Adipocyte (in vitro differentiated cells): ENCODE measurements around the gene AASDH.

Experiments
- DNase-seq: peaks from one replicate; pipeline ENCODE4 v3.0.0-alpha.2; 2015; ENCODE audit warnings: low read depth
- H3K27me3 ChIP-seq: replicated peaks from 2 replicates; pipeline ENCODE4 v1.7.0; 2013; ENCODE audit warnings: mild to moderate bottlenecking, low read length, moderate library complexity; ENCODE audit not compliant: control insufficient read depth, insufficient read depth
- H3K36me3 ChIP-seq: 2 replicates; pipeline ENCODE4 v1.7.0; 2013; ENCODE audit warnings: low read length, mild to moderate bottlenecking, moderate library complexity; ENCODE audit not compliant: control insufficient read depth, insufficient read depth, severe bottlenecking
- H3K4me1 ChIP-seq: 2 replicates; pipeline ENCODE4 v1.7.0; 2013; ENCODE audit warnings: mild to moderate bottlenecking, low read length, moderate library complexity; ENCODE audit not compliant: control insufficient read depth, insufficient read depth
- H3K4me3 ChIP-seq: 2 replicates; pipeline ENCODE4 v1.7.0; 2013; ENCODE audit warnings: mild to moderate bottlenecking, low read length, moderate library complexity
- H3K9ac ChIP-seq: 2 replicates; pipeline ENCODE4 v1.7.0; 2013; ENCODE audit warnings: mild to moderate bottlenecking, low read length, moderate library complexity
- H3K9me3 ChIP-seq: 2 replicates; pipeline ENCODE4 v1.7.0; 2013; ENCODE audit warnings: mild to moderate bottlenecking, low read length, moderate library complexity; ENCODE audit not compliant: control insufficient read depth

Gene AASDH

GRCh38 chr4:56342746-56343145 is 44.5 kb downstream of the AASDH start:
- Histone ChIP-seq H3K9ac (no peak overlapping the region), H3K4me3 (no peak overlapping the region), H3K27me3 (no peaks in the 10 kb centered on the region), H3K36me3 (peaks cover 25% of the 10 kb centered on the region), H3K4me1 (no peaks in the 10 kb centered on the region), H3K9me3 (no peaks in the 10 kb centered on the region)
- no peak for DNase-seq

- no peak for DNase-seq
- Histone ChIP-seq H3K4me1 (no peaks in the 10 kb centered on the region), H3K4me3 (no peak overlapping the region), H3K36me3 (no peaks in the 10 kb centered on the region), H3K9ac (no peak overlapping the region), H3K9me3 (no peaks in the 10 kb centered on the region), H3K27me3 (no peaks in the 10 kb centered on the region)
Observed at GRCh38 chr4:56330691-56331090, 56.6 kb downstream of the AASDH start.

DNA sequence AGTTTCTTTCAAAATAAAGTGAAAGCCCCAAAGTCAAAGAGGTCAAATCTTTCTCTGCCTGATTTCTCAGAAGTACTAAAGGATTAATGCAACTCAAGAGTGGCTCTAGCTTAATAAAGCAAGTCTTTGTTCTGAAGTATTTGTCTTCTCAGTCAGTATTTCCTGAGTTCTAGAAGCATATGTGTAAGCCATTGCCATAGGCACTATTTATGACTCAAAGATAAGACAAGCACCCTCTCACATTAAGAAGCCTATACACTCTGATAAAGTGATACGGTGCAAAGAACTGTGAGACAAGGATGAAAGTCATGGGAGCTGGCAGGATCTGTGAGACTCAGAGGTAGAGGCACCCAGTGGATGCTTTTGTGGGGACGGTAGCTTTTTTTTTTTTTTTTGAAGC is 60.9 kb downstream of the AASDH start:
- DNase-seq, result no peak

DNA sequence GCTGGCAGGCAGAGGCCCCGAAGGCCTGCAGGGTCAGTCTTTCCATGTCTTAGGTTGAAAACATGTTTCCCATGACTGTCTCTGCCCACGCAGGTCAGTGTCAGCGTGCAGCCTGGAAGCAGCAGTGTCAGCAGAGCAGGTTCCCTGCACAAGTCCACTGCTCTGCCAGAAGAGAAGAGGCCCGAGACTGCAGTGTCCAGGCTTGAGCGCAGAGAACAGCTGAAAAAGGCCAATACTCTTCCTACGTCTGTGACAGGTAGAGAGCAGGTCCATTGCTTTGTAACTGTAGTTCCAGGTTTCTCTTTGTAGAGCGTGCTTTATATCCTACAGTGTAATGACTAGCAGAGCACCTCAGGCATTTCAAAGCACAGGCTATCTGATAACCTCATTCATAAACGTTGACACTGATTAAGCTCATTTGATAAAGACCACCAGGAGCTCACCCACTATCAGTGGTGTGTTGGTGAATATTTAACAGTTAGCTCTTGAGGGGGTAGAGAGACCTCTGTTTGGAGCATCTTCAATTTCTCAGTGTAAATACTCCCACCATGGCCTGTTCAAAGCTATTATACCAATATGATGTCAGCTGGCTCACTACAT is 63.2 kb downstream of the AASDH start:
- H3K27me3 ChIP-seq, result no peaks in the 10 kb centered on the region
- no peak overlapping the region for H3K9ac ChIP-seq
- no peaks in the 10 kb centered on the region for H3K36me3 ChIP-seq
- DNase-seq, result no peak
- no peak overlapping the region for H3K4me3 ChIP-seq
- no peaks in the 10 kb centered on the region for H3K9me3 ChIP-seq
- H3K4me1 ChIP-seq, result no peaks in the 10 kb centered on the region

More for the DNA sequence above, 60.9 kb downstream of the AASDH start:
- Histone ChIP-seq H3K4me3 (no peak overlapping the region), H3K9me3 (no peaks in the 10 kb centered on the region), H3K9ac (no peak overlapping the region), H3K36me3 (no peaks in the 10 kb centered on the region), H3K4me1 (no peaks in the 10 kb centered on the region), H3K27me3 (no peaks in the 10 kb centered on the region)

- Histone ChIP-seq H3K27me3 (no peaks in the 10 kb centered on the region), H3K4me1 (no peaks in the 10 kb centered on the region), H3K4me3 (no peak overlapping the region), H3K9me3 (no peaks in the 10 kb centered on the region), H3K9ac (no peak overlapping the region), H3K36me3 (no peaks in the 10 kb centered on the region)
- no peak for DNase-seq
Observed at GRCh38 chr4:56323327-56323726, 64.0 kb downstream of the AASDH start.

- H3K9me3 ChIP-seq, result no peaks in the 10 kb centered on the region
- no peak for DNase-seq
- no peak overlapping the region for H3K4me3 ChIP-seq
- no peaks in the 10 kb centered on the region for H3K36me3 ChIP-seq
- no peaks in the 10 kb centered on the region for H3K4me1 ChIP-seq
- H3K27me3 ChIP-seq, result no peaks in the 10 kb centered on the region
- H3K9ac ChIP-seq, result no peak overlapping the region
Observed at GRCh38 chr4:56321251-56321650, 66.0 kb downstream of the AASDH start.

- H3K36me3 ChIP-seq, result no peaks in the 10 kb centered on the region
- DNase-seq, result no peak
- H3K4me3 ChIP-seq, result no peak overlapping the region
- H3K4me1 ChIP-seq, result no peaks in the 10 kb centered on the region
- H3K9ac ChIP-seq, result no peak overlapping the region
- H3K9me3 ChIP-seq, result no peaks in the 10 kb centered on the region
- no peaks in the 10 kb centered on the region for H3K27me3 ChIP-seq
Observed at GRCh38 chr4:56320293-56320692, 67.0 kb downstream of the AASDH start.

- DNase-seq, result no peak
- Histone ChIP-seq H3K9ac (no peak overlapping the region), H3K36me3 (no peaks in the 10 kb centered on the region), H3K9me3 (no peaks in the 10 kb centered on the region), H3K4me3 (no peak overlapping the region), H3K4me1 (no peaks in the 10 kb centered on the region), H3K27me3 (no peaks in the 10 kb centered on the region)
Observed at GRCh38 chr4:56318555-56318954, 68.7 kb downstream of the AASDH start.

DNA sequence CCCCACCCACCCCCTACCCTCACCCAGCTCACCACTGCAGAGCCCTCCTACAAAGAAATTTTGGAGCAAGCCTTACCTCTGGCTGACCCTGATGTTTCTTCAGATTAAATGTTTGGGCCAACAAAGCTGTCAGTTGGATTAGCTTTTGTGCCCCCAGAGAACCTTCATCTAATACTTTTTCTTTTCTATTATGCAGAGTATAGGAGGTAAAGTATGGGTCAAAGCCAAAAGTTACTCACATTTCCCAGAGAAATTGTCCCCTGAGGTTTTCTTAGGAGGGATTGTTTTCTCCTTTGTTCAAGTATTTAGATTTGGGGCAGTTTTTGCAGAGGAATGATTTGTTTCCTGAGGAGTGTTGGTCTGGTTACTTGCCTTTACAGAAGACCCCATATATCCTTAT is 69.5 kb downstream of the AASDH start:
- Histone ChIP-seq H3K27me3 (no peaks in the 10 kb centered on the region), H3K36me3 (no peaks in the 10 kb centered on the region), H3K9ac (no peak overlapping the region), H3K4me1 (no peaks in the 10 kb centered on the region), H3K4me3 (no peak overlapping the region), H3K9me3 (no peaks in the 10 kb centered on the region)
- no peak for DNase-seq

DNA sequence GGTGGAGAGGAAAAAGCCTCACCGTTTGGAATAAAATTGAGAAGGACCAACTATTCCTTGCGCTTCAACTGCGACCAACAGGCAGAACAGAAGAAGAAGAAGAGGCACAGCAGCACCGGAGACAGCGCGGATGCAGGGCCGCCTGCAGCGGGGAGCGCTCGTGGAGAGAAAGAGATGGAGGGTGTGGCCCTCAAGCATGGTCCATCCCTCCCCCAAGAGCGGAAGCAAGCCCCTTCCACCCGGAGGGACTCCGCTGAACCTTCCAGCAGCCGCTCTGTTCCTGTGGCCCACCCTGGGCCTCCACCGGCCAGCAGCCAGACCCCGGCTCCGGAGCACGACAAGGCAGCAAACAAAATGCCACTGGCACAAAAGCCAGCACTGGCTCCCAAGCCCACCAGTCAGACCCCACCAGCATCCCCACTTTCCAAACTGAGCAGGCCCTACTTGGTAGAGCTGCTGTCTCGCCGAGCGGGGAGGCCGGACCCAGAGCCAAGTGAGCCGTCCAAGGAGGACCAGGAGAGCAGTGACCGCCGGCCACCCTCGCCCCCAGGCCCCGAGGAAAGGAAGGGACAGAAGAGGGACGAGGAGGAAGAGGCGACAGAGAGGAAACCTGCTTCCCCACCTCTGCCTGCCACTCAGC is 71.2 kb downstream of the AASDH start:
- Histone ChIP-seq H3K4me3 (no peak overlapping the region), H3K36me3 (no peaks in the 10 kb centered on the region), H3K4me1 (no peaks in the 10 kb centered on the region), H3K9me3 (no peaks in the 10 kb centered on the region), H3K27me3 (no peaks in the 10 kb centered on the region), H3K9ac (no peak overlapping the region)
- no peak for DNase-seq

DNA sequence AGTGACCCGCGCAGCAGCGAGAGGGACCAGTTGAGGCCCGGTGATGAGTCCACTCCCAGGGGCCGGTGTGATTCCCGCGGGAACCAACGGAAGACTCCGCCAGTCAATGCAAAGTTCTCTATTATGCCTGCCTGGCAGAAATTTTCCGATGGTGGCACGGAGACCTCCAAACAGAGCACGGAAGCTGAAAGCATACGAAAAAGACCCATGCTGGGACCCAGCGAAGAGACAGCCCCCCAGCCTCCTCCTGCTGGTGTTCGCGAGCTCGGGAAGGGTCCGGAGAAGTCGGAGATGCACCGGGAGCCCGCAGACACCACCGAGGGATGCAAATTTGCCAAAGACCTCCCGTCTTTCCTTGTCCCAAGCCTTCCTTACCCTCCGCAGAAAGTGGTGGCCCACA is 71.7 kb downstream of the AASDH start:
- H3K9ac ChIP-seq, result no peak overlapping the region
- H3K4me3 ChIP-seq, result no peak overlapping the region
- H3K9me3 ChIP-seq, result no peaks in the 10 kb centered on the region
- H3K36me3 ChIP-seq, result no peaks in the 10 kb centered on the region
- no peak for DNase-seq
- no peaks in the 10 kb centered on the region for H3K4me1 ChIP-seq
- no peaks in the 10 kb centered on the region for H3K27me3 ChIP-seq

DNA sequence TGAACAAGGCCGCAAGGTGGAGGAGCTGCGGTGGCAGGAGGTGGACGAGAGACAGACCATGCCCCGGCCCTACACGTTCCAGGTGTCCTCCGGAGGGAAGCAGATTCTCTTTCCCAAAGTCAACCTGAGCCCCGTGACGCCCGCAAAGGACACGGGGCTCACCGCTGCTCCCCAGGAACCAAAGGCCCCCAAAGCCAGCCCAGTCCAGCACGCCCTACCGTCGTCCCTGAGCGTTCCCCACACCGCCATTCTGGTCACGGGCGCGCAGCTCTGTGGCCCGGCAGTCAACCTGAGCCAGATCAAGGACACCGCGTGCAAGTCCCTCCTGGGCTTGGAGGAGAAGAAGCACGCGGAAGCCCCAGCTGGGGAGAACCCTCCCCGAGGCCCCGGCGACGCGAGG is 72.2 kb downstream of the AASDH start:
- H3K27me3 ChIP-seq, result no peaks in the 10 kb centered on the region
- DNase-seq, result no peak
- no peaks in the 10 kb centered on the region for H3K4me1 ChIP-seq
- H3K4me3 ChIP-seq, result no peak overlapping the region
- H3K9ac ChIP-seq, result no peak overlapping the region
- no peaks in the 10 kb centered on the region for H3K9me3 ChIP-seq
- no peaks in the 10 kb centered on the region for H3K36me3 ChIP-seq
